ENCODE measurements around the gene SORBS2. TPM values are rescaled to one million over a fixed set of nuclear protein-coding genes. Genes with fewer than 3 reads are reported as not detected.

Gene SORBS2
- total and polyA plus RNA-seq, 2 of the 8 experiments (the other 6 are each of a cell fraction or from before 2014, with no cell fraction given), result 73.0 to 87.1 TPM

DNA sequence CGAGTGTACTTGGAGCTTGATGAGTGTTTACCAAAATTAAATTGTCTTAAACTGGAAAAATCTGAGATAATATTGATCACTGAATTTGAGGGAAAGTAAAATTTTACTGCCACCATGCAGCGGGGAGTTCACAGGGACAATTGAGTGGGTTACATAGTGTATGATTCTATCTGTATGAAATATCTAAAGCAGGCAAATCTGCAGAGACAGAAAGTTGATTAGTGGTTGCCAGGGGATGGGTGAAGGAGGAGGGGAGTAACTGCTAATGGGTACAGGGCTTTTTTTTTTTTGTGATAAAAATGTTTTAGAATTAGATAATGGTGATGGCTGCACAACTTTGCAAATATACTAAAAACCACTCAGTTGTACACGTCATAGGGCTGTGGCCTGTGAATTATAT lies 241.3 kb downstream of the SORBS2 start:
- no peak for FAIRE-seq
- Histone ChIP-seq H2AFZ (ENCODE audit: low read length) (no peak overlapping the region), H3K4me3 (ENCODE audit: extremely low read depth in 1 of 4, insufficient read depth in 2 of 4, low read depth in 3 of 4, low read length in 4 of 4) (no peak overlapping the region), H2BK120ac (replicated peaks; ENCODE audit: low read depth, low read length) (no peak overlapping the region), H3K4ac (replicated peaks; ENCODE audit: insufficient read length, low read depth, low read length) (no peak overlapping the region), H2BK20ac (ENCODE audit: low read length) (no peak overlapping the region), H4K91ac (replicated peaks; ENCODE audit: insufficient read length, low read length) (no peak overlapping the region), H3K9me3 (ENCODE audit: insufficient read depth in 2 of 2, low read depth in 1 of 2, low read length in 1 of 2) (peaks cover 1 to 2% of the 10 kb centered on the region in 2 experiments; a peak in 1 of 4 replicates), H3K79me1 (ENCODE audit: low read depth, low read length) (no peaks in the 10 kb centered on the region), H2BK15ac (ENCODE audit: low read length) (no peak overlapping the region), H3K27me3 (replicated peaks in 1 of 4; ENCODE audit: control insufficient read depth in 3 of 4, extremely low read depth in 1 of 4, insufficient read depth in 3 of 4, low read length in 3 of 4) (no peaks in the 10 kb centered on the region), H3K23me2 (ENCODE audit: low read depth, low read length) (no peaks in the 10 kb centered on the region), H3K18ac (ENCODE audit: extremely low read depth, low read length) (no peak overlapping the region), H3K9ac (replicated peaks in 1 of 4; ENCODE audit: extremely low read depth in 1 of 4, low read depth in 3 of 4, low read length in 3 of 4) (no peak overlapping the region), H3K4me1 (replicated peaks in 1 of 4; ENCODE audit: control insufficient read depth in 3 of 4, insufficient read depth in 4 of 4, low read length in 3 of 4) (peaks cover 2 to 8% (median 6%) of the 10 kb centered on the region in 4 experiments; a peak in 6 of 7 replicates), H3K23ac (ENCODE audit: insufficient read length) (no peak overlapping the region), H2BK12ac (ENCODE audit: low read depth, low read length) (no peak overlapping the region), H3K36me3 (ENCODE audit: control insufficient read depth in 2 of 4, insufficient read depth in 4 of 4, low read length in 3 of 4) (no peaks in the 10 kb centered on the region), H4K5ac (ENCODE audit: insufficient read length, low read depth, low read length) (no peak overlapping the region), H3K4me2 (ENCODE audit: insufficient read depth in 1 of 2, low read depth in 2 of 2, low read length in 2 of 2) (no peak overlapping the region), H3K14ac (ENCODE audit: insufficient read length) (no peak overlapping the region), H2BK5ac (ENCODE audit: low read depth, low read length) (no peak overlapping the region), H2AK5ac (ENCODE audit: low read depth, low read length) (no peak overlapping the region), H3K79me2 (ENCODE audit: control insufficient read depth in 1 of 2, insufficient read depth in 2 of 2, low read length in 2 of 2) (no peaks in the 10 kb centered on the region), H3K27ac (ENCODE audit: low read depth, low read length) (no peak overlapping the region), H4K20me1 (replicated peaks in 1 of 2; ENCODE audit: control insufficient read depth in 1 of 2, insufficient read depth in 2 of 2, low read length in 2 of 2) (no peaks in the 10 kb centered on the region), H4K8ac (ENCODE audit: extremely low read depth, insufficient read depth, low read length) (no peak overlapping the region), H3K56ac (replicated peaks; ENCODE audit: insufficient read length, low read depth, low read length) (no peak overlapping the region)
- CTCF ChIA-PET (ENCODE audit: partially characterized antibody), result interaction anchor here (1.0 to 1.9 kb wide), 4 partner anchors 27 to 451 kb away, joined by 3 to 5 read pairs (median 4); no protein-coding TSS in a partner anchor
- DNase-seq (ENCODE audit: low read depth in 1 of 2, low spot score in 2 of 2), result no peak
- POLR2A ChIA-PET (ENCODE audit: partially characterized antibody), result no interaction called here
- 92% methylated on average over 3 of the region's 3 CpGs; no CpG with 5 or more reads in 1 of the 2 experiments for WGBS, 2 experiments (ENCODE audit: extremely low coverage in 1 of 2, insufficient coverage in 1 of 2, insufficient read length in 1 of 2, insufficient replicate concordance in 2 of 2, low coverage in 1 of 2, low lambda C conversion rate in 2 of 2, missing lambda C conversion rate in 1 of 2)
- no peak for TF ChIP-seq TAF7 (optimal IDR thresholded peaks at IDR 0.05; ENCODE audit: borderline replicate concordance, low read depth, low read length)
- no peak for TF ChIP-seq EZH2 (IDR thresholded peaks at IDR 0.05; ENCODE audit: low read depth, low read length, severe bottlenecking)
- TF ChIP-seq KDM1A (IDR thresholded peaks at IDR 0.05; ENCODE audit: borderline replicate concordance, low read length), result no peak
- TF ChIP-seq NRF1 (IDR thresholded peaks at IDR 0.05; ENCODE audit: low read depth, low read length), result no peak
- no peak for TF ChIP-seq RNF2 (IDR thresholded peaks at IDR 0.05; ENCODE audit: borderline replicate concordance, low read depth, low read length, missing control alignments, poor library complexity, severe bottlenecking)
- no peak for TF ChIP-seq JUN (IDR thresholded peaks at IDR 0.05; ENCODE audit: low read depth, low read length)
- no peak for TF ChIP-seq GTF2F1 (IDR thresholded peaks at IDR 0.05; ENCODE audit: borderline replicate concordance, low read depth, low read length)
- no peak for TF ChIP-seq SRF (IDR thresholded peaks at IDR 0.05; ENCODE audit: low read depth, low read length)
- no peak for TF ChIP-seq POLR2AphosphoS5 (IDR thresholded peaks at IDR 0.05; ENCODE audit: low read depth, low read length)
- no peak for TF ChIP-seq CTBP2 (IDR thresholded peaks at IDR 0.05; ENCODE audit: borderline replicate concordance, insufficient read depth, insufficient read length, low read length)
- TF ChIP-seq, protein P1, sequence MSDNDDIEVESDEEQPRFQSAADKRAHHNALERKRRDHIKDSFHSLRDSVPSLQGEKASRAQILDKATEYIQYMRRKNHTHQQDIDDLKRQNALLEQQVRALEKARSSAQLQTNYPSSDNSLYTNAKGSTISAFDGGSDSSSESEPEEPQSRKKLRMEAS (IDR thresholded peaks at IDR 0.05), result no peak
- no peak for TF ChIP-seq SP1 (IDR thresholded peaks at IDR 0.05; ENCODE audit: low read depth, low read length)
- TF ChIP-seq GABPA (IDR thresholded peaks at IDR 0.05; ENCODE audit: borderline replicate concordance, insufficient read depth, low read length), result no peak
- TF ChIP-seq SP4 (IDR thresholded peaks at IDR 0.05; ENCODE audit: low read length), result no peak
